ENCODE results near the gene ENTPD5. TPM values are rescaled to one million over a fixed set of nuclear protein-coding genes. Genes with fewer than 3 reads are reported as not detected.

Gene ENTPD5
- total RNA-seq, 1 experiment from 2014 or later = 10.6 TPM

DNA sequence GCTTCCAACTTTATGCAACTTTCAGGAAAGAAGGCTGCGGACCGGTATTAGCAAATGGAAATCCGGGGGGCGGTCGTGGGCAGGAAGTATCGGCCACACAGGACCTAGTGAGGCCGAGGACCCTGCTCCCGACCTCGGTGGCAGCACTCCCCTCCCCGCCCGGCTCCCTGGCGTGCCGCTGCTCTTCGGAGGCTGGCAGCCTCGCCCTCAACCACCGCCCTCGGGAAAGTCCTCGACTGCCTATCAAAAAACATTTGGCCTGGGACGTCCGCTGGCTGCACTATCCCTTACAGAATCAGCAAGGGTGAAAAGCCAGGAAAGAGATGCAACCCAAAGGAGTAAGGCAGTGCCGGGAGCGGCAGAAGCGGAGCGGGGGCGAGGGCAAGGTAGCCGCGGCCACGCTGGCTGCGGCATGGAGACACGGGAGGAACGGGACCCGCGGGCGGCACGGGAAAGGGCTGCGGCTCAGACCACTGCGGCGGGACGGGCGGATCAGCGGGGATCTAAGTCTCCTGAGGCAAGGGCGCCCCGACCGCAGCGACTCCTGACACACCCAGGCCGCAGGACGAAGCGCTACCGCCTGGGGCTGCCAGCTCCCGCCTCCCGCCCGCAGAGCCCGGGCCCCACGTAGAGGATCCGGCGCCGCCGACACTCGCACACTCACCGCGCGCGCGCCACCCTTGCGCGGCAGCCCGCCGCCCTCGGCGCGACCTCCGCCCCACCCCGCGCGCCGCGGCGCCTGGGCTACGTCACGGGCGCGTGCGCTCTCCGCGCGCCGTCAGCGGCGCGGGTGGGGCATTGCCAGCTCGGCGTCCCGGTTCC, at the start of gene ENTPD5, which contains the start of gene BBOF1 (continued):
- TF ChIP-seq TEAD1 (CRISPR knock-in tag; IDR thresholded peaks at IDR 0.05) (no peak), ZNF138 (CRISPR knock-in tag; conservative IDR thresholded peaks at IDR 0.05) (no peak), ZNF121 (CRISPR knock-in tag; IDR thresholded peaks at IDR 0.05) (no peak), ZNF416 (CRISPR knock-in tag; IDR thresholded peaks at IDR 0.05) (no peak), ZNF232 (CRISPR knock-in tag; IDR thresholded peaks at IDR 0.05) (no peak), FOXJ3 (CRISPR knock-in tag; IDR thresholded peaks at IDR 0.05; ENCODE audit: borderline replicate concordance) (no peak), NFYB (CRISPR knock-in tag; conservative IDR thresholded peaks at IDR 0.05; ENCODE audit: low read depth) (no peak), TP53 (CRISPR knock-in tag; IDR thresholded peaks at IDR 0.05) (0 out of 2 replicates have a peak, but pooled peaks have one; percentile 75), RORB (CRISPR knock-in tag; IDR thresholded peaks at IDR 0.05) (no peak), MYBL2 (CRISPR knock-in tag; IDR thresholded peaks at IDR 0.05) (peak; percentile 75; the same call in 1 of the 2 replicates), ELF4 (CRISPR knock-in tag; IDR thresholded peaks at IDR 0.05; ENCODE audit: low read depth) (no peak), SP1 (CRISPR knock-in tag; conservative IDR thresholded peaks at IDR 0.05) (peak; percentile 70), ZNF396 (CRISPR knock-in tag; IDR thresholded peaks at IDR 0.05; ENCODE audit: borderline replicate concordance) (no peak), SOX15 (CRISPR knock-in tag; IDR thresholded peaks at IDR 0.05) (no peak), KAT7 (CRISPR knock-in tag; IDR thresholded peaks at IDR 0.05; ENCODE audit: borderline replicate concordance) (peak; percentile 69; the same call in 1 of the 2 replicates), OVOL2 (CRISPR knock-in tag; IDR thresholded peaks at IDR 0.05; ENCODE audit: borderline replicate concordance) (no peak), FOXP1 (CRISPR knock-in tag; IDR thresholded peaks at IDR 0.05; ENCODE audit: borderline replicate concordance) (peak; percentile 91; the same call in 1 of the 2 replicates), ZNF423 (CRISPR knock-in tag; IDR thresholded peaks at IDR 0.05) (peak; percentile 23; the same call in 1 of the 2 replicates), ZNF671 (CRISPR knock-in tag; IDR thresholded peaks at IDR 0.05) (no peak), NR3C1 (CRISPR knock-in tag; conservative IDR thresholded peaks at IDR 0.05; ENCODE audit: low read depth) (0 out of 2 replicates have a peak, but pooled peaks have one; percentile 67)
- TF ChIP-seq, protein P1, sequence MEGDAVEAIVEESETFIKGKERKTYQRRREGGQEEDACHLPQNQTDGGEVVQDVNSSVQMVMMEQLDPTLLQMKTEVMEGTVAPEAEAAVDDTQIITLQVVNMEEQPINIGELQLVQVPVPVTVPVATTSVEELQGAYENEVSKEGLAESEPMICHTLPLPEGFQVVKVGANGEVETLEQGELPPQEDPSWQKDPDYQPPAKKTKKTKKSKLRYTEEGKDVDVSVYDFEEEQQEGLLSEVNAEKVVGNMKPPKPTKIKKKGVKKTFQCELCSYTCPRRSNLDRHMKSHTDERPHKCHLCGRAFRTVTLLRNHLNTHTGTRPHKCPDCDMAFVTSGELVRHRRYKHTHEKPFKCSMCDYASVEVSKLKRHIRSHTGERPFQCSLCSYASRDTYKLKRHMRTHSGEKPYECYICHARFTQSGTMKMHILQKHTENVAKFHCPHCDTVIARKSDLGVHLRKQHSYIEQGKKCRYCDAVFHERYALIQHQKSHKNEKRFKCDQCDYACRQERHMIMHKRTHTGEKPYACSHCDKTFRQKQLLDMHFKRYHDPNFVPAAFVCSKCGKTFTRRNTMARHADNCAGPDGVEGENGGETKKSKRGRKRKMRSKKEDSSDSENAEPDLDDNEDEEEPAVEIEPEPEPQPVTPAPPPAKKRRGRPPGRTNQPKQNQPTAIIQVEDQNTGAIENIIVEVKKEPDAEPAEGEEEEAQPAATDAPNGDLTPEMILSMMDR (IDR thresholded peaks at IDR 0.05) = no peak
- TF ChIP-seq, protein P2, sequence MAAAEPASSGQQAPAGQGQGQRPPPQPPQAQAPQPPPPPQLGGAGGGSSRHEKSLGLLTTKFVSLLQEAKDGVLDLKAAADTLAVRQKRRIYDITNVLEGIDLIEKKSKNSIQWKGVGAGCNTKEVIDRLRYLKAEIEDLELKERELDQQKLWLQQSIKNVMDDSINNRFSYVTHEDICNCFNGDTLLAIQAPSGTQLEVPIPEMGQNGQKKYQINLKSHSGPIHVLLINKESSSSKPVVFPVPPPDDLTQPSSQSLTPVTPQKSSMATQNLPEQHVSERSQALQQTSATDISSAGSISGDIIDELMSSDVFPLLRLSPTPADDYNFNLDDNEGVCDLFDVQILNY (CRISPR knock-in tag; IDR thresholded peaks at IDR 0.05) = 0 out of 2 replicates have a peak, but pooled peaks have one; percentile 37
- TF ChIP-seq, protein P3, sequence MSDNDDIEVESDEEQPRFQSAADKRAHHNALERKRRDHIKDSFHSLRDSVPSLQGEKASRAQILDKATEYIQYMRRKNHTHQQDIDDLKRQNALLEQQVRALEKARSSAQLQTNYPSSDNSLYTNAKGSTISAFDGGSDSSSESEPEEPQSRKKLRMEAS (CRISPR knock-in tag; IDR thresholded peaks at IDR 0.05) = no peak
- TF ChIP-seq, protein P4, sequence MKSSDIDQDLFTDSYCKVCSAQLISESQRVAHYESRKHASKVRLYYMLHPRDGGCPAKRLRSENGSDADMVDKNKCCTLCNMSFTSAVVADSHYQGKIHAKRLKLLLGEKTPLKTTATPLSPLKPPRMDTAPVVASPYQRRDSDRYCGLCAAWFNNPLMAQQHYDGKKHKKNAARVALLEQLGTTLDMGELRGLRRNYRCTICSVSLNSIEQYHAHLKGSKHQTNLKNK (CRISPR knock-in tag; IDR thresholded peaks at IDR 0.05) = no peak
- TF ChIP-seq, protein P5, sequence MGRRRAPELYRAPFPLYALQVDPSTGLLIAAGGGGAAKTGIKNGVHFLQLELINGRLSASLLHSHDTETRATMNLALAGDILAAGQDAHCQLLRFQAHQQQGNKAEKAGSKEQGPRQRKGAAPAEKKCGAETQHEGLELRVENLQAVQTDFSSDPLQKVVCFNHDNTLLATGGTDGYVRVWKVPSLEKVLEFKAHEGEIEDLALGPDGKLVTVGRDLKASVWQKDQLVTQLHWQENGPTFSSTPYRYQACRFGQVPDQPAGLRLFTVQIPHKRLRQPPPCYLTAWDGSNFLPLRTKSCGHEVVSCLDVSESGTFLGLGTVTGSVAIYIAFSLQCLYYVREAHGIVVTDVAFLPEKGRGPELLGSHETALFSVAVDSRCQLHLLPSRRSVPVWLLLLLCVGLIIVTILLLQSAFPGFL (CRISPR knock-in tag; IDR thresholded peaks at IDR 0.05; ENCODE audit: borderline replicate concordance) = no peak
- TF ChIP-seq, protein P6, sequence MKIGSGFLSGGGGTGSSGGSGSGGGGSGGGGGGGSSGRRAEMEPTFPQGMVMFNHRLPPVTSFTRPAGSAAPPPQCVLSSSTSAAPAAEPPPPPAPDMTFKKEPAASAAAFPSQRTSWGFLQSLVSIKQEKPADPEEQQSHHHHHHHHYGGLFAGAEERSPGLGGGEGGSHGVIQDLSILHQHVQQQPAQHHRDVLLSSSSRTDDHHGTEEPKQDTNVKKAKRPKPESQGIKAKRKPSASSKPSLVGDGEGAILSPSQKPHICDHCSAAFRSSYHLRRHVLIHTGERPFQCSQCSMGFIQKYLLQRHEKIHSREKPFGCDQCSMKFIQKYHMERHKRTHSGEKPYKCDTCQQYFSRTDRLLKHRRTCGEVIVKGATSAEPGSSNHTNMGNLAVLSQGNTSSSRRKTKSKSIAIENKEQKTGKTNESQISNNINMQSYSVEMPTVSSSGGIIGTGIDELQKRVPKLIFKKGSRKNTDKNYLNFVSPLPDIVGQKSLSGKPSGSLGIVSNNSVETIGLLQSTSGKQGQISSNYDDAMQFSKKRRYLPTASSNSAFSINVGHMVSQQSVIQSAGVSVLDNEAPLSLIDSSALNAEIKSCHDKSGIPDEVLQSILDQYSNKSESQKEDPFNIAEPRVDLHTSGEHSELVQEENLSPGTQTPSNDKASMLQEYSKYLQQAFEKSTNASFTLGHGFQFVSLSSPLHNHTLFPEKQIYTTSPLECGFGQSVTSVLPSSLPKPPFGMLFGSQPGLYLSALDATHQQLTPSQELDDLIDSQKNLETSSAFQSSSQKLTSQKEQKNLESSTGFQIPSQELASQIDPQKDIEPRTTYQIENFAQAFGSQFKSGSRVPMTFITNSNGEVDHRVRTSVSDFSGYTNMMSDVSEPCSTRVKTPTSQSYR (CRISPR knock-in tag; IDR thresholded peaks at IDR 0.05) = no peak
- TF ChIP-seq, protein P7, sequence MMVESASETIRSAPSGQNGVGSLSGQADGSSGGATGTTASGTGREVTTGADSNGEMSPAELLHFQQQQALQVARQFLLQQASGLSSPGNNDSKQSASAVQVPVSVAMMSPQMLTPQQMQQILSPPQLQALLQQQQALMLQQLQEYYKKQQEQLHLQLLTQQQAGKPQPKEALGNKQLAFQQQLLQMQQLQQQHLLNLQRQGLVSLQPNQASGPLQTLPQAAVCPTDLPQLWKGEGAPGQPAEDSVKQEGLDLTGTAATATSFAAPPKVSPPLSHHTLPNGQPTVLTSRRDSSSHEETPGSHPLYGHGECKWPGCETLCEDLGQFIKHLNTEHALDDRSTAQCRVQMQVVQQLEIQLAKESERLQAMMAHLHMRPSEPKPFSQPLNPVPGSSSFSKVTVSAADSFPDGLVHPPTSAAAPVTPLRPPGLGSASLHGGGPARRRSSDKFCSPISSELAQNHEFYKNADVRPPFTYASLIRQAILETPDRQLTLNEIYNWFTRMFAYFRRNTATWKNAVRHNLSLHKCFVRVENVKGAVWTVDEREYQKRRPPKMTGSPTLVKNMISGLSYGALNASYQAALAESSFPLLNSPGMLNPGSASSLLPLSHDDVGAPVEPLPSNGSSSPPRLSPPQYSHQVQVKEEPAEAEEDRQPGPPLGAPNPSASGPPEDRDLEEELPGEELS (CRISPR knock-in tag; IDR thresholded peaks at IDR 0.05) = peak; percentile 24; the same call in 1 of the 2 replicates
- TF ChIP-seq, protein P8, sequence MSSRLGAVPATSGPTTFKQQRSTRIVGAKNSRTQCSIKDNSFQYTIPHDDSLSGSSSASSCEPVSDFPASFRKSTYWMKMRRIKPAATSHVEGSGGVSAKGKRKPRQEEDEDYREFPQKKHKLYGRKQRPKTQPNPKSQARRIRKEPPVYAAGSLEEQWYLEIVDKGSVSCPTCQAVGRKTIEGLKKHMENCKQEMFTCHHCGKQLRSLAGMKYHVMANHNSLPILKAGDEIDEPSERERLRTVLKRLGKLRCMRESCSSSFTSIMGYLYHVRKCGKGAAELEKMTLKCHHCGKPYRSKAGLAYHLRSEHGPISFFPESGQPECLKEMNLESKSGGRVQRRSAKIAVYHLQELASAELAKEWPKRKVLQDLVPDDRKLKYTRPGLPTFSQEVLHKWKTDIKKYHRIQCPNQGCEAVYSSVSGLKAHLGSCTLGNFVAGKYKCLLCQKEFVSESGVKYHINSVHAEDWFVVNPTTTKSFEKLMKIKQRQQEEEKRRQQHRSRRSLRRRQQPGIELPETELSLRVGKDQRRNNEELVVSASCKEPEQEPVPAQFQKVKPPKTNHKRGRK (CRISPR knock-in tag; IDR thresholded peaks at IDR 0.05; ENCODE audit: borderline replicate concordance) = no peak

Data from WTC11 (cell line).